ENCODE data around the gene GRIK4.

GRIK4 gene

DNA sequence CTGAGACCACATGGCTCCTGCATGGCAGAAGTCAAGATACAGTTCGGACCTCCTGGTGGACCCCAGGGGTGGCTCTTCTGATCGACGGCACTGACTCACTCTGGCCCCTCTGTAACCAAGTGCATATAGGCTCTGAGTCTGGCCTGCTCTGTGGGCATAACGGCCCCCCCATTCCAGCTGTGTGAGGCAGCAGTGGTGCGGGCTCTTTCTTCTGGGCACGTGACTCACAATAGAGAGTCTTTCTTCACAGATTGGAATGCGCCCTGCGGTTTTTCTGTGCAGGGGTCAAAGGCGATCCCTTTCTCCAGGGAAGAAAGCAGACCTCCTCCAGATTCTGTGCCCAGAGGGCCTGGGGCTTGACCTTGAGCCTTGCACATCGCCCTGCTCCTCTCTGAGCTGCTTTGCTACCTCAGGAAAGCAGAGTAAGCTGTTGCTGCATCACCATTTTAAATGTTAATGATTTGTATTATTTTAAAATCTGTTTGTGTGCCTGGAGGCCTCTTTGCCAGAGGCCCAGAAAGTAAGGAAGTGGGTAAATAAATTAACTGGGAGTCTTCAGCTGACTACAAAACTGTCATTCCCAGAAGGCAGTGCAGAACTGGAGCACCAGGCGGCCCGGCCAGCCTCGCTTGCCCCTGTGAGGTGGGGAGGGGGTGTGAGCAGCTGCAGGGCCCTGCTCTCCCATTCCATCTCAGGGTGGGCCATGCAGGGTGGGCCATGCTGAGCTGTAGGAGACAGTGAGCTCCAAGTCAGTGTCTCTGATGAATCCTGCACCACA is 199.0 kb downstream of the GRIK4 start:
- DNase-seq: peak; percentile 17 to 62

DNA sequence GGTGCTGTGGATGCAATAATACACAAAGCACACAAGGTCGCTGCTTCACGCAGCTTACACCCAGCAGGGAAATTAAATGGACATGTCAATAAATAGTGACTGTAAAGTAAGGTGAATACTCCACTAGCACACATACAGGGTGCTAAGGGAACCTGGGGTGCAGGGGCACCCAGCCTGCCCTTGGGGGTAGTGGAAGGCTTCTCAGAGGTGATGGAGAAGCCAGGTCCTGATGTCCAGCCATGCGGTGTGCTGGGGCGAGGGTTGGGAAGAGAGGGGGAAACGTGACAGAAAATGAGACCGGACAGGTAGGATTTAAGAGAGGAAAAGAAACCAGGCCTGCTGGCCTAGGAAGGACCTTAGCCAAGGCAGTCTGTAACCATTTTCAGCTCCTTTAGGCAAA is 200.5 kb downstream of the GRIK4 start:
- no peak for DNase-seq

DNA sequence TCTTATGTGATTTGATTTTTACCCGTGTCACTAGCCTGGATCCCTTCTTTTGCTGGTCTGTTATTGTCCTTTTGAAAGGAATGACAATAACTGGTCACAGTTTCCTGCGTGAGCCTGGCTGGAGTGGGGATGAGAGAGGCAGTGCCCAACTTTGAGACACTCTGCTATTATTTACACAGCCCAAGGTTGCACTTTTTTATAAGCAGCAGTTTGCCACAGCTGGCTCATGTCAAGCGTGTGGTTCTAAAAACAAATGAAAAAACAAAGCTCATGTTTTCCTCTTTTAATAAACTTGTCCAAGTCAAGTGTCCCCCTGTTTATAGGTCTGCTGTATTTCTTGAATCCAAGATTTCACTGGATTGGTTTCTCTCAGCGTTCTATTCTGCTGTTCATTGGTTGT is 201.3 kb downstream of the GRIK4 start:
- DNase-seq: no peak

DNA sequence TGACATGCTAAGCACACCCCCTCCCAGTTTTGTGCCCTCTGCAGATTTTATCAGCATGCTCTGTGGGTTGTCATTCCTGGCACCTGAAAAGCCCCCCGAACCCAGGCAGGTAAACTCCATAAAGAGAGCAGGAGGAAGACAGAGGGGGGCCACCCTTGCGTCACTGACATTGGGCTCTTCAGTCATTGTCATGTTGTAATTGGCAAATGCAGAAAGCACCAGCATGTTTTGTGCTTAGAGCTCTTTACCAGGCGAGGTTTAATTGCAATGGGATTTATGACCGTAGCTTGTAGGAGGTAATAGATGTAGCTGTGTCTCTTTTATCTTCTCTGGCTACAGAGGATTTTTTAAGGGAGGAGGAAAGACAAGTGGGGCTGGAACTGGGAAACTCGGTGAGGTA is 201.7 kb downstream of the GRIK4 start:
- DNase-seq: no peak

DNA sequence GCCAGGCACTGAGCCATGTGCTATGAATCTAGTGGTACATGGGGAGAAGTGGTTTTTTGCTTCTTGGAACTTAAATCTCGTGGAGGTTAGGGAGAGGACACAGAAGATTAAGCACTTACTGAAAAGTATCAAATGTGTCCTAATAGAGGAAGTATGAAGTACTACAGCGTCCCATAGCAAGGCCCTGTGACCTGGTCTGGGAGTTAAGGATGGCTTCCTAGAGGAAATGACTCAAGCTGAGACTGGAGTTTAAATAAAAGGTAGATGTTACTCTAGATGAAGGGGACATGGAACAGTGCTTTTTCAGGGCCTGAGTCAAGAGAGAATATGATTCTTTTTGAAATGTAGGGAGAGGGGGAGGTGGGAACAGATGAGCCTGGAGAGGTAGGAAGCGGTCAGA is 202.9 kb downstream of the GRIK4 start:
- no peak for DNase-seq

DNA sequence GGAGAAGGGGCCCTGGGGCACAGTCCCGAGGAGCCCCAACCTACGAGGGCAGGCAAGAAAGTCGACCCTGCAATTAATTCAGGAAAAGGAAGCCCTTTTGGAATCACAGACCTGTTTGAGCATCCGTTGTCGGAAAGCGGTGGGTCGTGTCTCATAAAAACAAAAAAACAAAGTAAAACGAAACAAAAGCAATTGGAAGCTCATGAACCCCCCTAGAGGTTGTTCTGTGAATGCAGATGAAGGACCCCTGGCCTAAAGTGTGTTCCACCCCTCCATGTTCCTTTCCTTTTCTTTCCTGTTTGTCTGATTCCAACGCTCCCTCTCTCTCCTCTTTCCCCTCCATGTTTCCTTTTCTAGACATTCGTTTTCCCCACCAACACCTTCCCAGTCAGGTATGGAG is 203.7 kb downstream of the GRIK4 start:
- DNase-seq: no peak

DNA sequence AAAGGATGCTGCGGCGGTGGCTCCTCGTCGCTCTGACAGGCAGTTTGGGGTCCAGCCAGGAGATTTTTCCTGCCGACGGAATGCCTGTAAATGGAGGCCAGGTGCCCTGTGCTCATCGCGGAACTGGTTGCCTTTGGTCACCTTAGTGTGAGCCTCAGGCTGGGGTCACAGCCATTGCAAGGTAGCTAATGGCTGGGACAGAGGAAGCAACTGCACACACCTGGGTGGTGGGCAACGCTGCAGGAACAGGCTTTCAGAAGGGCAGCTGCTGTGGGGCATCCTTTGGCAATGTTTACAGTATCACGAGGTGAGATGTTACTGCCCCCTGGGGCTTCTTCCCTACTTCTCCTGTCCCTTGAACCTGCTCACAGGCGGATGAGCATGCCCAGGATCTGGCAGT is 205.5 kb downstream of the GRIK4 start:
- DNase-seq: no peak

DNA sequence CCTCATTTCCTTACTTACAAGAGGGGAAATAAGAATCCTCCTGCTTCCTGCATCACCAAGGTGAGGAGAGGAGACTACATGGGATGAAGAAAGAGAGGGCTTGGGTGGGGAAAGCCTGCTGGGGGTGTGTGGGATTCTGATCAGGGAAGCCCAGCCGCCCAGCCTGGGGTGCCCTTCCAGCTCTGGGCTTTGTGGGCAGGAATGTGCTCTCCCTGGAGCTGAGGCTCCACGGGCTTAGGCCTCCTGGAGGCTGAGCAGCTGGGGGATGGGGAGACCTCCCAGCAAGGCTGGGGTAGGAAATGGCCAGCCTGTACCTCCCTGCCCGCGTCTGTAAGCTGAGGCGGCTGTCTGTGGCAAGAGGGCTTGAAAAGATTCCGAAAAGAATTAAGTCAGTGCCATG is 206.1 kb downstream of the GRIK4 start:
- DNase-seq: no peak

DNA sequence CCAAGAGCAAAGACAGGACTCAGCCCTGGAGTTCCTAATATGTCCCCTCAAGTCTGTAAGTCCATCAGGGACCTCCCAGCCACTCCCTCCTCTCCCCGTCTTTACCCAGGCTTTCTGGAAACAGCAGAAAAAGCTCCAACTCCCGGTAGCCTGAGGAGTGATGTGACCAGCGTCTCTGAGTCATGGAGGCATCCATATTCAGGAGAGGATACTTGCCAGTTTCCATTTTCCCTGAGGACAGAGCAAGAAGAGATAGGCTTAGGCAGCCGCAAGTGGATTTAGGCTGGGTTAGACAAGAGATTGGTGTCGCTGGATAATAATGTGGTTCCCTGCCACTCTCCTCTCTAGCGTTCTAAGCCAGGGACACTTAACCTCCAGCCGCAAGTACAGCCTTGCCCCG is 206.6 kb downstream of the GRIK4 start:
- no peak for DNase-seq

DNA sequence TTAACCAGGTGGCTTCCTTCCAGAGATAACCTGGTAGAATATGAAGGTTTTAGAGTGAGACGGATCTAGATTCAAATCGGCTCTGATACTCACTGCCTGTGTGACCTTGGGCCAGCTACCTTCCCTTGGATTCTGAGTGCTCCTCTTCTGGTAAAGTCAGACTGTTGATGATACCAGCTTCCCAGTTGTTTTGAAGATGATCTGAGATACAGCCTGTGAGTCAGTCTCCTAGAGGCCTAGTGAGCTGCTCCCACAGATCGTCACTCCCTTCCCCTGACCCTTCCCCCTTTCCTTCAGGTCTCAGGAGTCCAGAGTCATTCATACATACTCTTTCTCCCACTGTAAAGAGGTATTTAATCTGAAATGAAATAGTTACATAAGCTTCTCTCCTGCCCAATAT is 207.8 kb downstream of the GRIK4 start:
- no peak for DNase-seq

DNA sequence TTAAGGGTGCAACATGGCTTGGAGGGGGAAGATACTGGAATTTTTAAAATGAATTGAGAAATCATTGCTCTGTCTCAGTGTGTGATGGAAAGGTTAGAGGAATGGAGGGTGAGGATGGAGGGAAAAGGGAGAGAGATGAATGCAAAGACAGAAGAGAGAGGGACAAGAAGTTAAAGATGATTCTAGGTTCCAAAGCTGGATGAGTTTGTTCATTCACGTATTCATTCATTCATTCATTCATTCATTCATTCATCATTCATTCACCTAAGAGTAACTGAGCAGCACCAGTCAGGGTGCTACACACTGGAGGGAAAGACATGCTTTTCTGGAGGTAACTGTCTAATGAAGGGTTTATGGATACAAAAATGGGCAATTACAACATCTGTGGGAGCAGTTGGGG is 209.2 kb downstream of the GRIK4 start:
- DNase-seq: no peak

DNA sequence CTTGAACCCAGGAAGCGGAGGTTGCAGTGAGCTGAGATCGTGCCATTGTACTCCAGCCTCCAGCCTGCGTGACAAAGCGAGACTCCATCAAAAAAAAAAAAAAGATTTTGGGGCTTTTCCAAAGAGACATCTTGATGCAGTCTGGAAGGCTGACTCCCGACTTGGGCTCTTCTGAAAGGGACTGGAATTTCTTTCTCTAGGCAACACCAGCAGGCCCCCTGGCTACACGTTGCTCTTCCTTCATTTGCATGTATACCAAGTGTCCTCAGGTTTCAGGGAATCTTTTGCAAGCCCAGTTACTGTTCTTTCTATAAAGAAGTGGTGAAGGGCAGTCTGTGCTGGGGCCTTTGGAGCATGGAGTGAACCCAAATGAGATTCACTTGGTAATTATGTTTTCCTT is 211.0 kb downstream of the GRIK4 start:
- no peak for DNase-seq

DNA sequence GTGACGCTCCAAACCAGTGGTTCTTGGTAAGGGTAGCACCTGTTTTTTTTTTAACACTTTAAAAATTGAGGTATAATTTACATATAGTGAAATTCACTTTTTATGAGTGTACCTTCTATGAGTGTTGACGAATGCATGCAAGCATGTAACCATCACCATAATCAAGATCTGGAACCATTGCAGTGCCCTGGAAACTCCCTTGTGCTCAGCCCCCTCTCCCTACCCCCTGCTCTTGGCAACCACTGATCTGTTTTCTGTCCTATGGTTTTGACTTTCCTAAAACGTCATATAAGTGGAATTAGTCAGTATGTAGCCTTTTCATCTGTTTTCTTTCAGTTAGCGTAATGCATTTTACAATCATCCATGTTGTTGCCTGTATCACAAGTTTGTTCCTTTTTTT is 212.2 kb downstream of the GRIK4 start:
- DNase-seq: no peak

DNA sequence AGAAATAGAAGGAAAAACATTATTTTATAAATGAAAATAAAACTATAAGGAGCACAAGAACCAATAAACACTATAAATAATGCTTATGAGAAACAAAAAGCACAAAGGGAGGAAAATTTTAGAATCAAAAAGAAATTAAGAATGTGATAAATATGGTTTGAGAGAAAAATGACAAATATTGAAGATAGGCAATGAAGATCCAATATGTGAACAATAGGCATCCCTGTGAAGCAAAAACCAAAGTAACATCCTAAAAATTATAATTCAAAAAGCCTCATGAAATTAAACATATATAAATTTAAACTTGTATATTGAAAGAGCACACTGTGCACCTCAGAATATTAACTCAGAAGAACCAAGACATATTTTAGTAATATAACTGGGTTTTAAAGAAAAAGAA is 216.2 kb downstream of the GRIK4 start:
- no peak for DNase-seq

DNA sequence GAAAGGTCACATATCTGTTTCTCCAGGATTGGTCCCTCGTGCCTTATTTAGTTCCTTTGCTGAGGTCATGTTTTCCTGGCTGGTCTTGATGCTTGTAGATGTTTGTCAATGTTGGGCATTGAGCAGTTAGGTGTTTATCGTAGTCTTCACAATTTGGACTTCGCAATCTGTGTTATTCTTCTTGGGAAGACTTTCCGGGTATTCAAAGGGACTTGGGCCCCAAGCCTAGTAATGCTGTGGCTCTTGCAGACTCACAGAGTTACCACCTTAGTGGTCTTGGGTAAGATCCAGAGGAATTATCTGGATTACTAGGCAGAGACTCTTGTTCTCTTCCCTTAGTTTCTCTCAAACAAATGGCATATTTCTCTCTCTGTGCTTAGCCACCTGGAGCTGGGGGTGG is 223.5 kb downstream of the GRIK4 start:
- no peak for DNase-seq

DNA sequence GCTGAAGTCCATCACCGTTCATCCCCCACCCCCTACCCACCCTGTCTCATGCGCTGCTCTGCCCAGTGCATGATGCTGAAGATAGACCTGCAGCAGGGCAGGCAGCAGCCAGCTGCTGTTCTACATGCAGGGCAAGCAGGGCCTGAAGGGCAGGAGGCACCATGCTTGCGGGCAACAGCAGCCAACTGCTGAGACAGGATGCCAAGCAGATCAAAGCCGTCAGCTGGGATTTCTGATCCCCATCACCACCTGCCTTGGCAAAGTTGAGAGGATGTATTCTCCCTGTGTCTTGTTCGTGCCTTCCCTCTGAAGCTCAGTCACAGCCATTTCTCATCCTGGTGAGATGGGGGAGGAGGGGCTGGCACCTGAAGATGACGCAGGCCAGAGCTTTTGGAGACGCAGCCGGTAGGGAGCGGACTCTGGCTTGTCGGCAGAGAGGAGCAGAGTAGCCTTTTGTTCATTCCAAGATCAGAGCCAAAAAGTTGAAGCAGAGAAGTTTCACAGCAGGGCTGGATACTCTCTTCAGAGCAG is 227.0 kb downstream of the GRIK4 start:
- DNase-seq: no peak

DNA sequence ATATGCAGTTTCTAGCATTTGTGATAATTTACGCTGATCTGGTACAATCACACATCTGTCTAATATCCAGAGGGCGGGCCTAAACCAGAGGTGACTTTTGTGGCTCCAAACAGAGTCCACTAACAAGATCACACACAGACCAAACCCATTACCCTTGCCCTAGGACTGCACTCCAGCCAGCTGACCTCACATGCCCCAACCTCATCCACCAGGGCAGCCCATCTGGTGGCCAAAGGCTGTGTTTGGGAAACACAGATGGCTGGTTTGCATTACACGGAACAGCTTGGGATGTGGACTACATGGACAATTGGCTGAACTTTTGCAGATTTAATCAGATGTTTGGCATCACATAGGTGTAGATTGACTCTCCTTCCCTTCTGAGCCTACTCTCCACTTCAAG is 228.2 kb downstream of the GRIK4 start:
- DNase-seq: no peak

DNA sequence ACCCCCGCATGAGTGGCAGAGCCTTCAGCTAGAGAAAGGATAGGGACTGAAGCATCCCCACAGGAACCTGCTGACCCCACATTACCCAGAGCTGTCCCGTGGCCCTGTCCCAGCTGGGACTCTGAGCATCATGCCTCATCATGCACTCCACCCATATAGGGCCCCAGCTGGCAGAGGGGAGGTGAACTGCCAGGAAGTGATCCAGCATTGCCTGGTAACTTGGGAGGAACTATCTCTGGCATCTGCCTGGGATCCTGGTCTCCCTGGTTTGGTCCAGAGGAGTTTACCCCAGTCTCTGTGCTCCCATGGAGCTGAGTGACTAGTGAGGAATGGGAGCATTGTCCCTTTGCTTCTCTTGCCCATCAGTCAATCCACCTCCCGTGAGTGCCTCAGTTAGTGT is 228.8 kb downstream of the GRIK4 start:
- no peak for DNase-seq

DNA sequence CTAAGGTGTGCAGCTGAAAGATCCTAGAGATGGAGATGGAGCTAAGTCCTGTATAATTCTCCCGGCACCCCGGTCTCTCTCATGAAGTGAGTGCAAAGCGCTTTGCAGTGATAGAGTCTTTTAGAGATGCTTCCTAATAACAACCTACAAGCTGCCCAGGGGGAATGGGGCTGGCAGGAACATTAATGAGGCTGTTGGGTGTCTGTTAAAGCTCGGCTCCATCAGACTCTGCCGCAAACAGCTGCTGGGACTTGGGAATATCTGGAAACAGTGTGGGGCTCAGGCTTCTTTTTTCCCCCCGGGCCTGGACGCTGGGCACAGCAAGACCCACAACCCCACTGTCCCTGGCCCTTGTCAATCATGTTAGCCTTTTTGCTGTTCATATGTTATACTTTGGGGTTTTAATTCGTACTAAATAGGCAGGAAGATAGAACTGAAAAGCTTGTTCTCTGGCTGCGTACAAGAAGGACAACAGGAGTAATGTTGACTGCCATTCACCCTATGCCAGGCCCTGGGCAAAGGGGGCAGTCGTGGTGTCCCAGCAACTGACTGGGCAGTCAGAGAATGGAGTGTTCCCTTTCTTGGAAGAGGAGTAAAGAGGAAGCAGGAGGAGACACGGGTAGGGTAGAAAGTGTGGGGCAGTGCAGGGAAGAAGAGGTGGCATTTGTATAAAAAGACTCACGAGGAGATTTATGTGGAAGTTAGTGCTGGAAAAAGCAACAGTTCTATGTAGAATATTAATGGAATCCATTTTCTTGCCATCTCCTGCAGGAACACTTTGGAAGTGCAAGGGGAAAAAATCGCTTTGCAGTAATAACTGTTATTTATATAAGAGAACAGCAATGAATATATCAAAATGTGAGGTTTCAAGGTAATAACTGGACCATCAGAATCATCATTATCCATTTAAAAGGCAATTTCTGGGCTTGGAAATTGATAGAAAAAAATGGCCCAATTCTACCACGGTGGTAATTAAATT is 232.8 kb downstream of the GRIK4 start:
- DNase-seq: peak in 1 of 2 donors; percentile 15

DNA sequence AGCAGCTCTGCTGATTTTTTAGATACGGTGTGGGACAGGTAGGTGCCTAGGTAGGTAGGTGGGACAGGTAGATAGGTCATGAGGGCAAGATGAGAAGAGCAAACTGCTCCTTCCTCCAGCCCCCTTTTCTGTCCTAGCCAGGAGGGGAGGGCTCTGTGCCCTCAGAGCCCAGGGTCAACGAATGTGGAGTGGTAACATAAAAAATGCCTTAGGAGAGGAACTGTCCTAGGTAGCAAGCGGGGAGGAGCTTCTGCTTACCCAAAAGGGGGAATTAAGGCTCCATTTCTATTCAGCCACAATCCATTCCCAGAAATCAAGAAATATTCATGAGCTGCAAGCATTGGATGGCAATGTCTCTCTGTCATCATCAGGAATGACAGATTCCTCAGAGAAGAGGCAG is 234.8 kb downstream of the GRIK4 start:
- no peak for DNase-seq

DNA sequence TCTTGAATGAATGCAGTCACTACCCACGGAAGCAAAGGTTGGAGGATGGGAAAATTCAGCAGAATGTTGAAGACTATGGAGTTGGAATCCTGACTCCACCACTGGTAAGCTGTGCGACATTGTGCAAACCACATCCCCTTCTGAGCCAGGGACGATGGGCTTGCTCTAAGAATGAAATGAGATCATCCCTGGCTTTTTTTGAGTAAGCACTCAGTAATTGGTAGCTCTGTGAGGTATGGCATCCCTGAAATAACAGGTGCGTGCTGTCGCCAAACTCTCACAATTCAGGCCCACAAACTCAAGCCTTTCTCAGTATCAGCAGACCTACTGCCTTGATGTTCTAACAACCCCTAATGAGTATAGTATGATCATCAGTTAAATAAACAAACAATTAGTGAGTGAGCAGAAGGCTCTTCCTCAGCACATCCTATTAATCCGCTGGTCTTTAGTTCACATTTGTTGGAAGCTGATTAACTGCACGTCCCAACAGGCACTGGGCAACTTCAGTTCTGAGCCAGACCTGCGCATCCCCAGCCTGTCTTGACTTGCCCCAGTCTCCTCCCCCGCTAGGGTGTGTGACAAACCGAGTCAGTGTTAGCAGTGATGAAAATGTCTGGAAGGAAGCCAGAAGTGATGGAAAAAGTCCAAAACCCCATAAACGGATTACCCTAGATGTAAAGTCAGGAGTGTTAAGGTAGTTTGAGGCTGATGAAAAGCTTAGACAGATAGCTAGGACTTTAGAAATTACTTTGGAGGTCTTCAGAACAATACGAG is 235.5 kb downstream of the GRIK4 start:
- no peak for DNase-seq

DNA sequence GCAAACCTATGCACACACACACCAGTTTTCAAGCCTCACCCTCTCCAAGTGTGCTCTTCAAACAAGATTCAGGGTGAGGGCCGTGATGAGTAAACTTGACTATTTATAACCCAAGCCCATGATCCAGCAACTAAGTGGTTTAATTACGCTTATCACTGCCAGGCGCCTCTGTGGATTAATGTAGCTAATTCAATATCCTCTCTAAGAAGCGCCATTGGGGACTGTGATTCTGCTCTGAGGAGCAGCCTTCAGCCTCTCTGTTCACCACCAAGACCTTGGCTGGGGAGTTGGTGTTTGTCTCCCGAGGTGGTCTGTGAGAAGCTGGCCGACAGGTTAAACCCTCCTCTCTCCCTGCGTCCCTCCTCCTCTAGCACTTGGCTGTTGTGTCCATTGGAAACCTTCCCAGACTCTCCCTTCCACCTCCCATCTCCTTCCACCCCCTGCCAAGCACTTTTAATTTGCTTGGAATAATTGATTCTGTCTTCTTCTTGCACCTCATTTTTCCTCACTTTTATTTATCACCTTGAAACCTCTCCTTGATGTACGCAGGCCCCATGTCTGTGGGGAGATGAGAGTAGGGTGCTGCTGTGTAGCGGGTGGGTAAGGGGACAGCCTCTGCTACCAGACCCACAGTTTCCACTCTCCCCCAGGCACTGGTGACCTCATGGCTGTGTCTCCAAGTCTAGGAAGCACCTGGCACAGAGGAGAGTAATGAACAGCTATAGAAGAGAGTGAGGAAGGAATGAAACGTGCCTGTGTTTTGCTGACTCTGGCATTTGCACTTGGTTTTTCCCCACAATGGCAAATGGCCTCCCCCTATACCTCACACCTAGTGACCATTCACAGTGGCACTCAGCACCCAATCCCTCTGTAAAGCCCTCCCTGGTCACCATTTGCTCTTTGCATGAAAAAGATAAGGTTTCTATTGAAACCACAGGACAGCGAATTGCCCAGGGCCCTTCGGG is 236.6 kb downstream of the GRIK4 start:
- DNase-seq: no peak

All from hippocampal formation (tissue), 2 donors.